Kidney (tissue), 14 donors: ENCODE results near the gene ADRA2B. TPM values are rescaled to one million over a fixed set of nuclear protein-coding genes. Genes with fewer than 3 reads are reported as not detected.

ENCODE experiments used
- DNase-seq, 5 donors: peaks; one replicate each; pipeline ENCODE4 v3.0.0-alpha.2; 2013 to 2020
- FAIRE-seq: peaks from 2 replicates; lab custom pipeline; 2012; peaks lifted over from hg19 to GRCh38; lab: Jason Lieb, UNC
- H3K27ac ChIP-seq, 2 donors: one replicate each; pipeline ENCODE4 v1.7.0; 2013; ENCODE audit warnings: low read depth in 2 of 2, low read length in 2 of 2, inconsistent platforms in 1 of 2
- H3K27me3 ChIP-seq: one replicate; pipeline ENCODE4 v1.7.1; 2013; ENCODE audit warnings: low read length, inconsistent platforms; ENCODE audit not compliant: control insufficient read depth, insufficient read depth
- H3K36me3 ChIP-seq, 3 donors: one replicate each; pipeline versions ENCODE4 v1.7.0 to v1.7.1; 2013; ENCODE audit warnings: low read length in 3 of 3, control low read depth in 1 of 3, inconsistent platforms in 1 of 3; ENCODE audit not compliant: insufficient read depth in 3 of 3, control insufficient read depth in 2 of 3
- H3K4me1 ChIP-seq, 3 donors: one replicate each; pipeline versions ENCODE4 v1.7.0 to v1.7.1; 2013; ENCODE audit warnings: low read length in 3 of 3, inconsistent platforms in 1 of 3, low read depth in 1 of 3; ENCODE audit not compliant: control insufficient read depth in 2 of 3, insufficient read depth in 2 of 3
- H3K4me3 ChIP-seq, 3 donors: one replicate each; pipeline versions ENCODE4 v1.7.0 to v1.8.1; 2013; ENCODE audit warnings: low read length in 3 of 3, control low read depth in 1 of 3, inconsistent platforms in 1 of 3
- H3K9ac ChIP-seq, 3 donors: one replicate each; pipeline versions ENCODE4 v1.7.0 to v1.7.1; 2013; ENCODE audit warnings: low read length in 3 of 3, control low read depth in 1 of 3, inconsistent platforms in 1 of 3
- H3K9me3 ChIP-seq, 3 donors: one replicate each; pipeline versions ENCODE4 v1.7.0 to v1.7.1; 2013; ENCODE audit warnings: low read length in 3 of 3, control low read depth in 1 of 3, inconsistent platforms in 1 of 3; ENCODE audit not compliant: control insufficient read depth in 2 of 3, insufficient read depth in 1 of 3
- intact Hi-C: fragments of 100-400 bp; cut with DNase I; formaldehyde crosslinking; loops from one replicate; pipeline ENCODE4 v1.11.1; 2022
- polyA plus RNA-seq: library from polyadenylated mRNA; stranded (reverse); fragments of 350-450 nt; fragmentation: Illumina TruSeq; extraction: RNeasy Lipid Tissue Mini Kit (QIAGEN cat#74804); gene quantifications from one replicate; pipeline ENCODE4 v1.2.3, GENCODE V29; 2014; ENCODE audit warnings: low read depth, low replicate concordance; ENCODE audit not compliant: insufficient read depth
- total RNA-seq: library from RNA; stranded (reverse); fragmentation: NEBNext Ultra II Directional; extraction: Animal tissue kit (Norgen Biotek cat#: 25700); gene quantifications from one replicate; pipeline ENCODE4 v1.2.1, GENCODE V29; 2021
- TF ChIP-seq, protein P1 (sequence below): IDR thresholded peaks from 3 replicates; pipeline ENCODE4 v1.5.1; 2012; ENCODE audit warnings: mild to moderate bottlenecking, moderate library complexity, borderline replicate concordance; ENCODE audit not compliant: insufficient read depth; ENCODE audit errors: extremely low read depth
- donor health status: control.
- donor health status: control.
- donor health status: control.
- donor health status: control.
- donor health status: control.
- donor health status: DM: yes; HTN: yes; CAD: no.
- donor health status: Normal renal cell carcinoma (clear cell type).

Gene ADRA2B
- total and polyA plus RNA-seq, 2 donors from 2014 or later: 1.4 to 4.8 TPM

GRCh38 chr2:96150791-96151594 lies 34.6 kb upstream of the ADRA2B start:
- Histone ChIP-seq H3K27me3 (no peaks in the 10 kb centered on the region), H3K27ac (no peak overlapping the region), H3K4me3 (no peak overlapping the region), H3K36me3 (no peaks in the 10 kb centered on the region), H3K9ac (no peak overlapping the region), H3K4me1 (peaks cover 0 to 5% (median 4%) of the 10 kb centered on the region in 3 donors), H3K9me3 (no peaks in the 10 kb centered on the region)
- TF ChIP-seq, protein P1, sequence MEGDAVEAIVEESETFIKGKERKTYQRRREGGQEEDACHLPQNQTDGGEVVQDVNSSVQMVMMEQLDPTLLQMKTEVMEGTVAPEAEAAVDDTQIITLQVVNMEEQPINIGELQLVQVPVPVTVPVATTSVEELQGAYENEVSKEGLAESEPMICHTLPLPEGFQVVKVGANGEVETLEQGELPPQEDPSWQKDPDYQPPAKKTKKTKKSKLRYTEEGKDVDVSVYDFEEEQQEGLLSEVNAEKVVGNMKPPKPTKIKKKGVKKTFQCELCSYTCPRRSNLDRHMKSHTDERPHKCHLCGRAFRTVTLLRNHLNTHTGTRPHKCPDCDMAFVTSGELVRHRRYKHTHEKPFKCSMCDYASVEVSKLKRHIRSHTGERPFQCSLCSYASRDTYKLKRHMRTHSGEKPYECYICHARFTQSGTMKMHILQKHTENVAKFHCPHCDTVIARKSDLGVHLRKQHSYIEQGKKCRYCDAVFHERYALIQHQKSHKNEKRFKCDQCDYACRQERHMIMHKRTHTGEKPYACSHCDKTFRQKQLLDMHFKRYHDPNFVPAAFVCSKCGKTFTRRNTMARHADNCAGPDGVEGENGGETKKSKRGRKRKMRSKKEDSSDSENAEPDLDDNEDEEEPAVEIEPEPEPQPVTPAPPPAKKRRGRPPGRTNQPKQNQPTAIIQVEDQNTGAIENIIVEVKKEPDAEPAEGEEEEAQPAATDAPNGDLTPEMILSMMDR: no peak
- FAIRE-seq (no peak), DNase-seq (peak in 1 of 5 donors; percentile 29)
- intact Hi-C loops: no loop called here

DNA sequence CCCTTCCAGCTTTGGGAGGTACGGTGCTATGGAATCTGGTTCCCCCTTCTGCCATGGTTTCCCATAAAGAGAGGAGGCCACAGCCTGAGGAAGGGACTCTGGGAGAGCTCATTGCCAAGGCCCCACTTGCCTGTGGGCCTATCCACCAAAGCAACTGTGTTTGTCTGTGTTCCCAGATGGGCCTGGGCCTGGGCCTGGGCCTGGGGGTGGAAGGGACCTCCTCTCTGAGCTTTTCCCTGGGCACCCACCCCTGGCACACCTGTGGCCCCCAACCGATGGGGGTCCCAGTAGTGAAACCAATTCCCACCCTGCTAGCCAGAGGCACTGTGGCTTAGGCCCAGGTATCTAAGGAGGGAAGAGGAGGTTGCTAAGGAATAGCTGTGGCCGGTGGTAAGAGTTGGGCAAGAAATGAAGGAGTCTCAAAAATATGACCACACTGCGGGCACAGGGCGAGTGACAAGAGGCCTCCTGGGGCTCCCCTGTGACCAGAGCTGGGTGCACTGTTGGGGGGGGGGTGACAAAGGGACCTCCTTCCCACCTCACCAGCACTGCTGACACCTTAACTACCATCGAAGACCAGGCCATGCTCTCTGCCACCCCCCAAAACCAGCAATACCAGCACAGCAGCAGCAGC lies 33.8 kb upstream of the ADRA2B start:
- H3K36me3 ChIP-seq: no peaks in the 10 kb centered on the region
- H3K27ac ChIP-seq: no peak overlapping the region
- no peak overlapping the region for H3K9ac ChIP-seq
- peaks cover 0 to 5% (median 5%) of the 10 kb centered on the region in 3 donors for H3K4me1 ChIP-seq
- DNase-seq (no peak), FAIRE-seq (no peak)
- H3K27me3 ChIP-seq: no peaks in the 10 kb centered on the region
- H3K9me3 ChIP-seq: no peaks in the 10 kb centered on the region
- no peak overlapping the region for H3K4me3 ChIP-seq
- TF ChIP-seq, protein P1: no peak
- intact Hi-C loops: no loop called here

DNA sequence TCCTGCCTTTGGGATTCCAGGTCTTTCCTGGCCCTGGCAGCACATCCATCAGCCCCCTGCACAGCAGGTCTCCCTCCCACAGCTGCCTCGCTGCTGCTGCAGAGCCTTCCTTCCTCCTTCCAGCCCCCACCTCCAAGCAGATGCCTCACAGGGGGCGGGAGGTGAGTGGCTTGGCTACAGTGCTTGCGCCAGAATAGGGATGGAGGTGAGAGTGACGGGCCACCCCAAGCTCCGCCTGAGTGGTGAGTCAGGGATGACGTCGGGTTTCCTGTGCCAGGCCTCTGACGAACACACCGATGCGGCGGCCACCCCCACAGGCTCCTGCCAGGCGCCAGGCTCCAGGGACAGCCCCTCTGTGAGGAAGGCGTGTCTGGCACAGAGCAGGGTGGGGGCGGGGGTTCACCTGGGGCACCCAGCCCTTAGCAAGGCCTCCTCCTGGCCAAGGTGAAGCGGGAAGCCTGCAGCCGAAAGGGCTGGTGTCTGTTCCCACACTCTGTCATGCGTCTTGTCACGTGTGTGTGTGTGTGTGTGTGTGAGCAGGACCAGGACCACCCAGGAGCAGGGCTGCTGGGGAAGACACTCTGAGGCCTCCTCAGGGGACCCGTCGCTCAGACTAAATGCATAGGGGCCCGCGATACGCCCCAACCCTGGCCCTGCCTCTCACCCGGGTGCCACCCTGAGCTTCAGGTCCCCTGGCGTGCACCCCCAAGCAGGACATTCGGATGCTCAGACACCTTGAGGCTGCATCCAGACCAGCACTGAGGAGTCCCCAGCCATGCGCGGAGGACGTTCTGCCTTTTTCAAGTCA lies 32.2 kb upstream of the ADRA2B start:
- intact Hi-C loops: no loop called here
- Histone ChIP-seq H3K4me3 (no peak overlapping the region), H3K27ac (no peak overlapping the region), H3K9me3 (no peaks in the 10 kb centered on the region), H3K9ac (no peak overlapping the region), H3K4me1 (peaks cover 0 to 9% (median 5%) of the 10 kb centered on the region in 3 donors), H3K36me3 (no peaks in the 10 kb centered on the region), H3K27me3 (no peaks in the 10 kb centered on the region)
- no peak for FAIRE-seq
- TF ChIP-seq, protein P1: no peak
- DNase-seq: peak; percentile 87 to 95 (median 91)
